HepG2 (cell line): ENCODE measurements around the gene TRPV2. TPM values are rescaled to one million over a fixed set of nuclear protein-coding genes. Genes with fewer than 3 reads are reported as not detected.

Source experiments
- ATAC-seq: fragments of 200-7000 bp; cut with Tn5 transposase; 3 replicates; pipeline ENCODE4 v1.9.1; 2020; ENCODE audit warnings: mild to moderate bottlenecking, moderate library complexity
- BruUV-seq: library from RNA; stranded (reverse); fragments of 400-500 nt; replicated peaks from 2 replicates; lab custom pipeline; 2021; lab: Mats Ljungman, UMichigan
- CTCF ChIA-PET: fragments of 300-600 bp; formaldehyde crosslinking; extraction: SDS; loops from one replicate; lab custom pipeline; 2021; ENCODE audit warnings: low total read pairs, inconsistent platforms, low intra/inter-chr PET ratio; lab: Yijun Ruan, JAX
- POLR2A ChIA-PET: fragments of 350-600 bp; sonication (Branson Sonifier 250); formaldehyde crosslinking; loops from one replicate; lab custom pipeline; 2020; ENCODE audit warnings: antibody characterized with exemption, inconsistent platforms; lab: Yijun Ruan, JAX
- DNase-seq: peaks from one replicate; pipeline ENCODE4 v3.0.0-alpha.2; 2015; ENCODE audit warnings: low spot score
- FAIRE-seq: peaks from 3 replicates; lab custom pipeline; 2011; peaks lifted over from hg19 to GRCh38; lab: Jason Lieb, UNC
- H2AFZ ChIP-seq: one replicate; pipeline ENCODE4 v1.6.1; 2011; ENCODE audit warnings: low read length, inconsistent platforms
- H3K27ac ChIP-seq: fragments of 300-600 bp; 3 replicates; pipeline ENCODE4 v1.8.0; 2011; ENCODE audit warnings: mixed run types, mild to moderate bottlenecking, mixed read lengths, low read length, inconsistent platforms; ENCODE audit not compliant: insufficient read depth; ENCODE audit errors: extremely low read length
- H3K27me3 ChIP-seq, 2 experiments: fragments of 200-600 bp in 1 of 2; 2 replicates in 1 of 2; 3 replicates in 1 of 2; pipeline versions ENCODE4 v1.6.0 to v1.8.0; 2011; ENCODE audit warnings: low read length in 2 of 2, mild to moderate bottlenecking in 2 of 2, moderate library complexity in 2 of 2, inconsistent platforms in 1 of 2; ENCODE audit not compliant: insufficient read depth in 2 of 2, control insufficient read depth in 1 of 2
- H3K36me3 ChIP-seq, 2 experiments: fragments of 200-600 bp in 1 of 2; replicated peaks in 1 of 2; 2 replicates in 1 of 2; 3 replicates in 1 of 2; pipeline versions ENCODE4 v1.5.1 to v1.8.0; 2011; ENCODE audit warnings: low read length in 2 of 2, inconsistent platforms in 1 of 2; ENCODE audit not compliant: insufficient read depth in 2 of 2, control insufficient read depth in 1 of 2
- H3K4me1 ChIP-seq: 2 replicates; pipeline ENCODE4 v1.5.1; 2012; ENCODE audit warnings: low read length, inconsistent platforms; ENCODE audit not compliant: insufficient read depth
- H3K4me2 ChIP-seq: 2 replicates; pipeline ENCODE4 v1.6.0; 2011; ENCODE audit warnings: low read depth, low read length, inconsistent platforms
- H3K4me3 ChIP-seq, 3 experiments: fragments of 200-600 bp in 1 of 3; sonication (generic), shearing (Covaris generic) in 1 of 3; replicated peaks in 1 of 3; 2 replicates each; pipeline ENCODE4 v1.5.1; 2011 to 2016; ENCODE audit warnings: low read length in 3 of 3, inconsistent platforms in 2 of 3, low read depth in 2 of 3, mild to moderate bottlenecking in 2 of 3, control low read depth in 1 of 3, mixed read lengths in 1 of 3; ENCODE audit not compliant: insufficient read depth in 1 of 3
- H3K79me2 ChIP-seq: one replicate; pipeline ENCODE4 v1.6.1; 2011; ENCODE audit warnings: low read length, inconsistent platforms; ENCODE audit not compliant: insufficient read depth
- H3K9ac ChIP-seq: 2 replicates; pipeline ENCODE4 v1.6.0; 2011; ENCODE audit warnings: mild to moderate bottlenecking, low read depth, low read length, inconsistent platforms; ENCODE audit not compliant: insufficient read depth
- H3K9me3 ChIP-seq: 2 replicates; pipeline ENCODE4 v1.5.1; 2012; ENCODE audit warnings: mild to moderate bottlenecking, low read length
- H4K20me1 ChIP-seq: 2 replicates; pipeline ENCODE4 v1.6.0; 2011; ENCODE audit warnings: inconsistent platforms, mild to moderate bottlenecking, low read length, moderate library complexity; ENCODE audit not compliant: insufficient read depth
- AGO2 ChIP-seq: fragments of 200-400 bp; formaldehyde crosslinking; optimal IDR thresholded peaks from 2 replicates; pipeline ENCODE3; 2017; ENCODE audit warnings: mild to moderate bottlenecking, low read depth, low read length, moderate library complexity
- ARHGAP35 ChIP-seq: sonication (generic); formaldehyde crosslinking; IDR thresholded peaks from 2 replicates; pipeline ENCODE4 v1.9.0; 2022; ENCODE audit warnings: mild to moderate bottlenecking, inconsistent platforms, moderate library complexity, missing genetic modification reagents, borderline replicate concordance
- GATAD2A ChIP-seq: IDR thresholded peaks from 2 replicates; pipeline ENCODE4 v1.6.1; 2016
- TAF1 ChIP-seq: sonication (generic); formaldehyde crosslinking; IDR thresholded peaks from 2 replicates; pipeline ENCODE4 v1.4.0; 2020; ENCODE audit warnings: missing genetic modification reagents
- ZNF124 ChIP-seq: sonication (generic); formaldehyde crosslinking; IDR thresholded peaks from 2 replicates; pipeline ENCODE4 v1.4.0; 2020; ENCODE audit warnings: missing genetic modification reagents
- ZNF878 ChIP-seq: sonication (generic); formaldehyde crosslinking; IDR thresholded peaks from 2 replicates; pipeline ENCODE4 v1.8.1; 2023; ENCODE audit warnings: mild to moderate bottlenecking, missing genetic modification reagents, moderate library complexity
- whole genome bisulfite sequencing: methylation state at CpG from one replicate; pipeline ENCODE4 v1.1.6; 2017; ENCODE audit warnings: low lambda C conversion rate; 5-methylcytosine and 5-hydroxymethylcytosine counted together
- in situ Hi-C: cut with HindIII; loops from 2 replicates; pipeline ENCODE4 v1.10.0; 2017; ENCODE audit warnings: low pct_unique_long_range_greater_than_20kb; ENCODE audit not compliant: extremely low pct_ligation_motif_present
- intact Hi-C: fragments of 100-400 bp; cut with micrococcal nuclease; formaldehyde crosslinking; loops from one replicate; pipeline ENCODE4 v1.10.0; 2022; ENCODE audit not compliant: unreplicated experiment
- polyA plus RNA-seq, 8 experiments: library from polyadenylated mRNA; depleted of rRNA in 3 of 8; stranded (reverse) in 7 of 8; unstranded in 1 of 8; fragments of >200 nt; fragmentation: Illumina TruSeq in 4 of 8; extraction: Trizol in 4 of 8; gene quantifications; 2 replicates each; pipeline versions ENCODE4 v1.2.1 to v1.2.3, GENCODE V29; 2011 to 2016; ENCODE audit warnings: low read depth in 4 of 8, missing spikeins in 1 of 8, mixed read lengths in 1 of 8; ENCODE audit not compliant: insufficient read depth in 1 of 8
- total RNA-seq, 5 experiments: library from RNA; depleted of rRNA; stranded (reverse); fragments of >200 nt; fragmentation: Illumina TruSeq; extraction: Trizol; gene quantifications; 2 replicates each; pipeline ENCODE4 v1.2.3, GENCODE V29; 2016; ENCODE audit warnings: low read depth in 1 of 5
- TF ChIP-seq, protein P1 (sequence below): sonication (generic); formaldehyde crosslinking; IDR thresholded peaks from 2 replicates; pipeline ENCODE4 v1.5.0; 2020; ENCODE audit warnings: mild to moderate bottlenecking, missing genetic modification reagents
- TF ChIP-seq, protein P2 (sequence below): sonication (generic); formaldehyde crosslinking; IDR thresholded peaks from 2 replicates; pipeline ENCODE4 v1.8.0; 2022; ENCODE audit warnings: missing genetic modification reagents, mild to moderate bottlenecking, moderate library complexity, borderline replicate concordance
- TF ChIP-seq, protein P3 (sequence below): sonication (generic); formaldehyde crosslinking; IDR thresholded peaks from 2 replicates; pipeline ENCODE4 v1.5.0; 2020; ENCODE audit warnings: missing genetic modification reagents
- TF ChIP-seq, protein P4 (sequence below): sonication (generic); formaldehyde crosslinking; IDR thresholded peaks from 2 replicates; pipeline ENCODE4 v1.4.0; 2020; ENCODE audit warnings: missing genetic modification reagents

Gene TRPV2
- total and polyA plus RNA-seq, 2 of the 13 experiments (the other 11 are each of a cell fraction or from before 2014, with no cell fraction given), result 13.6 to 21.3 TPM

DNA sequence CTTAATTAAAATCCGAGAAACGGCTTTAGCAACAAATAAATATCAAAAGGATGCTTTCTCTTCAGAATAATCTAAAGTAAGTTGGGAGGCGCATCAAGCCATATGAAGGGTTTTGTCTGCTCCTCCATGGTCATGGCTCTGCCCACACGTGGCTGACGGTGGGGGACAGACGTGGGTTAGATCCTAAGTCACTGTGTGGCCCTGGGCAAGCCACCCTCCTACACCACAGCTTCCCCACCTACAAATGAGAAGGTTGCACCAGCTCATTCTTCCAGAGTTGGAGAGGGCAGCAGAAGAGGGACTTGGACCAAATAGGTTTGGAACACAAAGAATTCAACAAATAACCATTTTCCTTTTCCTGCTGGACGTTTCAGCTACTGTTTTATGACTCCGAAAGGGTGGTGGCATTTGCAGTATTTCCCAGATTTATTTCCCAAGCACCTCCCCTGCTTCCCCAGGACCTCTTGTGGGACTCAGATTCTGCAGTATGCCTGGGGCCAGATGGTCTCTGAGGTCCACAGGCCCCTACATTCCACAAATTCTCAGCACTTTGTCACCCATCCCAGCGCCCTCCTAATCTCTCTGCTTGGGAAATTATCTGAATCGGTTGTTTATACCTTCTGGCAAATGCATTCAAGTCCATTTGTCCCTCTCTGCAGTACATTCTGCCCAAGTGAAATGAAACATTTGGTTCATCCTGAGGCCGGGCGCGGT, 58.8 kb downstream of the TRPV2 start (continued):
- TF ChIP-seq, protein P1, sequence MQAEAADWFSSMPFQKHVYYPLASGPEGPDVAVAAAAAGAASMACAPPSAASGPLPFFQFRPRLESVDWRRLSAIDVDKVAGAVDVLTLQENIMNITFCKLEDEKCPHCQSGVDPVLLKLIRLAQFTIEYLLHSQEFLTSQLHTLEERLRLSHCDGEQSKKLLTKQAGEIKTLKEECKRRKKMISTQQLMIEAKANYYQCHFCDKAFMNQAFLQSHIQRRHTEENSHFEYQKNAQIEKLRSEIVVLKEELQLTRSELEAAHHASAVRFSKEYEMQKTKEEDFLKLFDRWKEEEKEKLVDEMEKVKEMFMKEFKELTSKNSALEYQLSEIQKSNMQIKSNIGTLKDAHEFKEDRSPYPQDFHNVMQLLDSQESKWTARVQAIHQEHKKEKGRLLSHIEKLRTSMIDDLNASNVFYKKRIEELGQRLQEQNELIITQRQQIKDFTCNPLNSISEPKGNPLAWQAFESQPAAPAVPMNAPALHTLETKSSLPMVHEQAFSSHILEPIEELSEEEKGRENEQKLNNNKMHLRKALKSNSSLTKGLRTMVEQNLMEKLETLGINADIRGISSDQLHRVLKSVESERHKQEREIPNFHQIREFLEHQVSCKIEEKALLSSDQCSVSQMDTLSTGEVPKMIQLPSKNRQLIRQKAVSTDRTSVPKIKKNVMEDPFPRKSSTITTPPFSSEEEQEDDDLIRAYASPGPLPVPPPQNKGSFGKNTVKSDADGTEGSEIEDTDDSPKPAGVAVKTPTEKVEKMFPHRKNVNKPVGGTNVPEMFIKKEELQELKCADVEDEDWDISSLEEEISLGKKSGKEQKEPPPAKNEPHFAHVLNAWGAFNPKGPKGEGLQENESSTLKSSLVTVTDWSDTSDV (CRISPR knock-in tag), result no peak
- TF ChIP-seq GATAD2A (CRISPR knock-in tag) (no peak), ZNF878 (CRISPR knock-in tag) (no peak)
- TF ChIP-seq, protein P2, sequence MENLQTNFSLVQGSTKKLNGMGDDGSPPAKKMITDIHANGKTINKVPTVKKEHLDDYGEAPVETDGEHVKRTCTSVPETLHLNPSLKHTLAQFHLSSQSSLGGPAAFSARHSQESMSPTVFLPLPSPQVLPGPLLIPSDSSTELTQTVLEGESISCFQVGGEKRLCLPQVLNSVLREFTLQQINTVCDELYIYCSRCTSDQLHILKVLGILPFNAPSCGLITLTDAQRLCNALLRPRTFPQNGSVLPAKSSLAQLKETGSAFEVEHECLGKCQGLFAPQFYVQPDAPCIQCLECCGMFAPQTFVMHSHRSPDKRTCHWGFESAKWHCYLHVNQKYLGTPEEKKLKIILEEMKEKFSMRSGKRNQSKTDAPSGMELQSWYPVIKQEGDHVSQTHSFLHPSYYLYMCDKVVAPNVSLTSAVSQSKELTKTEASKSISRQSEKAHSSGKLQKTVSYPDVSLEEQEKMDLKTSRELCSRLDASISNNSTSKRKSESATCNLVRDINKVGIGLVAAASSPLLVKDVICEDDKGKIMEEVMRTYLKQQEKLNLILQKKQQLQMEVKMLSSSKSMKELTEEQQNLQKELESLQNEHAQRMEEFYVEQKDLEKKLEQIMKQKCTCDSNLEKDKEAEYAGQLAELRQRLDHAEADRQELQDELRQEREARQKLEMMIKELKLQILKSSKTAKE, result no peak

DNA sequence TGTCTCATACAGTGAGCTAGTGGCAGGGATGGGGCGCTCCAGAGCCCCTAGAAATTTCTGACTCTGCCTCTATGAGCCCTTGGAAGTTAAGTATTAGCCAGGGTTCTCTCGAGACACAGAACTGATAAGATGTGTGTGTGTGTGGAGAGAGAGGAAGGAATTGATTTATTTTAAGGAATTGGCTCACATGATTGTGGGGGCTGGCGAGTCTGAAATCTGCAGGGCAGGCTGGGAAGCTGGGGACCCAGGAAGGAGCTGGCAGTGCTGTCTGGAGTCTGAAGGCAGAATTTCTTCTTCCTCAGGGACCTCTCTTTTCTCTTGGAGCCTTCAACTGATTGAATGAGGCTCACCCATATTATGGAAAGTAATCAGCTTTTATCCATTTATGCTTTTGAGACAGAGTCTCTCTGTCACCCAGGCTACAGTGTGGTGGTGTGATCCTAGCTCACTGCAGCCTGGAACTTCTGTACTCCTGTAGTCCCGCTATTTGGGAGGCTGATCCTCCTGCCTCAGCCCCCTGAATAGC, 59.9 kb downstream of the TRPV2 start:
- 52% methylated on average over 4 of the region's 4 CpGs for WGBS
- H3K27me3 ChIP-seq, result peaks cover 2 to 33% of the 10 kb centered on the region in 2 experiments
- no TSS peak for BruUV-seq
- POLR2A ChIA-PET, result no interaction called here
- no peaks in the 10 kb centered on the region for H3K79me2 ChIP-seq
- in situ Hi-C loops (no loop called here), intact Hi-C loops (no loop called here)
- H3K4me3 ChIP-seq, result no peak overlapping the region
- H2AFZ ChIP-seq, result no peak overlapping the region
- FAIRE-seq (no peak), DNase-seq (no peak), ATAC-seq (no peak)
- no peaks in the 10 kb centered on the region for H3K9me3 ChIP-seq
- no peak overlapping the region for H3K9ac ChIP-seq
- no peak overlapping the region for H3K27ac ChIP-seq
- no peaks in the 10 kb centered on the region; the same call in 1 of the 2 replicates for H4K20me1 ChIP-seq
- CTCF ChIA-PET, result no interaction called here
- TF ChIP-seq, protein P3, sequence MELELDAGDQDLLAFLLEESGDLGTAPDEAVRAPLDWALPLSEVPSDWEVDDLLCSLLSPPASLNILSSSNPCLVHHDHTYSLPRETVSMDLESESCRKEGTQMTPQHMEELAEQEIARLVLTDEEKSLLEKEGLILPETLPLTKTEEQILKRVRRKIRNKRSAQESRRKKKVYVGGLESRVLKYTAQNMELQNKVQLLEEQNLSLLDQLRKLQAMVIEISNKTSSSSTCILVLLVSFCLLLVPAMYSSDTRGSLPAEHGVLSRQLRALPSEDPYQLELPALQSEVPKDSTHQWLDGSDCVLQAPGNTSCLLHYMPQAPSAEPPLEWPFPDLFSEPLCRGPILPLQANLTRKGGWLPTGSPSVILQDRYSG (CRISPR knock-in tag), result no peak
- TF ChIP-seq ZNF124 (CRISPR knock-in tag) (no peak), ARHGAP35 (no peak), TAF1 (CRISPR knock-in tag) (no peak), AGO2 (no peak)
- TF ChIP-seq, protein P4, sequence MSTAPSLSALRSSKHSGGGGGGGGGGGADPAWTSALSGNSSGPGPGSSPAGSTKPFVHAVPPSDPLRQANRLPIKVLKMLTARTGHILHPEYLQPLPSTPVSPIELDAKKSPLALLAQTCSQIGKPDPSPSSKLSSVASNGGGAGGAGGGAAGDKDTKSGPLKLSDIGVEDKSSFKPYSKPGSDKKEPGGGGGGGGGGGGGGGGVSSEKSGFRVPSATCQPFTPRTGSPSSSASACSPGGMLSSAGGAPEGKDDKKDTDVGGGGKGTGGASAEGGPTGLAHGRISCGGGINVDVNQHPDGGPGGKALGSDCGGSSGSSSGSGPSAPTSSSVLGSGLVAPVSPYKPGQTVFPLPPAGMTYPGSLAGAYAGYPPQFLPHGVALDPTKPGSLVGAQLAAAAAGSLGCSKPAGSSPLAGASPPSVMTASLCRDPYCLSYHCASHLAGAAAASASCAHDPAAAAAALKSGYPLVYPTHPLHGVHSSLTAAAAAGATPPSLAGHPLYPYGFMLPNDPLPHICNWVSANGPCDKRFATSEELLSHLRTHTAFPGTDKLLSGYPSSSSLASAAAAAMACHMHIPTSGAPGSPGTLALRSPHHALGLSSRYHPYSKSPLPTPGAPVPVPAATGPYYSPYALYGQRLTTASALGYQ (CRISPR knock-in tag), result no peak
- H3K4me1 ChIP-seq, result peaks cover 16% of the 10 kb centered on the region
- H3K4me2 ChIP-seq, result no peak overlapping the region
- H3K36me3 ChIP-seq, result no peaks in the 10 kb centered on the region
